Retinal pigment epithelial cell (primary cell): Measurements from ENCODE around the gene FHOD3.
A peak's percentile ranks its signal among the peaks of the same experiment; 100 is the strongest.

Source experiments
- DNase-seq: peaks from one replicate; pipeline ENCODE4 v3.0.0-alpha.2; 2010; ENCODE audit warnings: low read depth
- H3K4me3 ChIP-seq: 2 replicates; pipeline ENCODE4 v1.5.1; 2011; ENCODE audit warnings: mild to moderate bottlenecking, low read length, control low read depth, moderate library complexity
- CTCF ChIP-seq: conservative IDR thresholded peaks from 2 replicates; pipeline ENCODE4 v1.5.1; 2011; ENCODE audit warnings: low read depth, low read length, control low read depth, inconsistent platforms

FHOD3 gene

GRCh38 chr18:36706134-36706881 is 408.8 kb downstream of the FHOD3 start:
- no peak overlapping the region for H3K4me3 ChIP-seq
- DNase-seq: no peak
- TF ChIP-seq CTCF: no peak

- no peak for TF ChIP-seq CTCF
- no peak for DNase-seq
- no peak overlapping the region for H3K4me3 ChIP-seq
These were observed 410.9 kb downstream of the FHOD3 start for GRCh38 chr18:36708366-36708765.

DNA sequence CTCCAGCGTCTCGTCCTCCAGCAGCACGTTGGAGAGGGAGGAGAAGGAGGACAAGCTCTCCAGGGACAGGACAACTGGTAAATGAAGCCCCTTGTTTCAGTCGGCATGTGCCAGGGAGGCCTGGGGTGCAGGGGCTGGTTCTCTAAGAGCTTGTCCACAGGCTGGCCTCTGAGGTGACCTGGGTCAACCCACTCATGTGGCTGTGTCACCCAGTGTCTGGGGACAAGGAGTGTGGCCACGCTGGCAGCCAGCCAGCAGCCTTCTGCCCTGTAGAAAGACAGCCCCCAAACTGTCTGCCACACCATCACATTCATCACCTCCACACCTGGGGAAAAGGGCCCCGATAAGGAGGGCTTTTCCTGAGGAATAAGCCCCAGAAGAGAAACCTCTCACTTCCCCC is 411.8 kb downstream of the FHOD3 start:
- no peak overlapping the region for H3K4me3 ChIP-seq
- no peak for TF ChIP-seq CTCF
- no peak for DNase-seq

DNA sequence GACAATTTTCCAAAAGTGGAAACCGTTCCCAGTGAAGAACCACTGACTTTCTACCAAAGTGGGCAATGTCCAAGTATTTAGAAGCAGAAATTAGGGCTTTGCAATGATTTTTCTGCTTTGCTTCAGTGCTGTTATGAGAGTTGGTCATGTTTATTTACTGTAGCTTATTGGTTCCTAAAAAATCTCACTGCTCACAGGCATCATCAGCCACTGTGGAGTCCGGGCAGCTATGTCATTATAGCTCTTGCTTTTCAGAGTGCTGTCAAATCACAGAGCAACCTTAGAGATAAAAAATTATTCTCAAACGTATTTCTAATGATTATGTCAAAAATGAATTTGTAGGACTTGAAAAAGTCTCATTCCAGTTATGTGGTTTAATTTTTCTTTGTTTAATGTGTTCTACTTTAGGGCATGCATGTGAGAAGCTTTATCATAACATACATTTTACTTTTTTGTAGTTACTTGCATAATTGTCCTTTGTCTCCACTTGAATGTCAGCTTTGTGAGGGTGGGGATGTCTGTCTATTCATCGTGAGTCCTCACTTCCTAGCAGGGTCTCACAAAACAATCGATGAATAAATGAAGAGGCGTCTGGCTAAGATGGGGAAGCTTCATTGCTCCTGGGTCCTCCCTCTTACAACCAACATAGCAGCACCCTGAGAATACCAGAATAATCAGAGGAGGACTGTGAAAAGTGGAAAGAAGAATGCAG is 413.7 kb downstream of the FHOD3 start:
- TF ChIP-seq CTCF: no peak
- DNase-seq: no peak
- no peak overlapping the region for H3K4me3 ChIP-seq

- TF ChIP-seq CTCF: no peak
- DNase-seq: peak; percentile 71
These were observed 414.4 kb downstream of the FHOD3 start for GRCh38 chr18:36711813-36712444.

GRCh38 chr18:36714476-36714875 is 417.0 kb downstream of the FHOD3 start:
- no peak for TF ChIP-seq CTCF
- H3K4me3 ChIP-seq: no peak overlapping the region
- no peak for DNase-seq

More at GRCh38 chr18:36711813-36712444, 414.4 kb downstream of the FHOD3 start:
- H3K4me3 ChIP-seq: no peak overlapping the region
